HEK293T (cell line): ENCODE results near the gene DRD2.

Experiments
- ARNT ChIP-seq: fragments of 450-650 bp; IDR thresholded peaks from 2 replicates; pipeline ENCODE4 v1.6.1; 2017; ENCODE audit warnings: mild to moderate bottlenecking
- BHLHE40 ChIP-seq: fragments of 450-650 bp; IDR thresholded peaks from 2 replicates; pipeline ENCODE4 v1.6.1; 2016; ENCODE audit warnings: mild to moderate bottlenecking, moderate library complexity, borderline replicate concordance
- ELF4 ChIP-seq: fragments of 450-650 bp; IDR thresholded peaks from 2 replicates; pipeline ENCODE4 v1.6.1; 2017; ENCODE audit warnings: antibody characterized with exemption
- FOXA1 ChIP-seq: fragments of 450-650 bp; IDR thresholded peaks from 2 replicates; pipeline ENCODE4 v1.6.1; 2016; ENCODE audit warnings: mild to moderate bottlenecking
- FOXK2 ChIP-seq: fragments of 450-650 bp; IDR thresholded peaks from 2 replicates; pipeline ENCODE4 v1.6.1; 2016; ENCODE audit warnings: mild to moderate bottlenecking
- FOXM1 ChIP-seq: fragments of 450-650 bp; IDR thresholded peaks from 2 replicates; pipeline ENCODE4 v1.6.1; 2017; ENCODE audit warnings: mild to moderate bottlenecking, borderline replicate concordance
- NFRKB ChIP-seq: fragments of 450-650 bp; IDR thresholded peaks from 2 replicates; pipeline ENCODE4 v1.6.1; 2016; ENCODE audit warnings: mild to moderate bottlenecking, moderate library complexity
- SP1 ChIP-seq: fragments of 450-650 bp; IDR thresholded peaks from 2 replicates; pipeline ENCODE4 v1.6.1; 2017
- SUZ12 ChIP-seq: fragments of 450-650 bp; IDR thresholded peaks from 2 replicates; pipeline ENCODE4 v1.6.1; 2016; ENCODE audit warnings: mild to moderate bottlenecking
- TARDBP ChIP-seq: fragments of 450-650 bp; IDR thresholded peaks from 2 replicates; pipeline ENCODE4 v1.6.1; 2016
- ZNF384 ChIP-seq: fragments of 450-650 bp; IDR thresholded peaks from 2 replicates; pipeline ENCODE4 v1.6.1; 2016

DNA sequence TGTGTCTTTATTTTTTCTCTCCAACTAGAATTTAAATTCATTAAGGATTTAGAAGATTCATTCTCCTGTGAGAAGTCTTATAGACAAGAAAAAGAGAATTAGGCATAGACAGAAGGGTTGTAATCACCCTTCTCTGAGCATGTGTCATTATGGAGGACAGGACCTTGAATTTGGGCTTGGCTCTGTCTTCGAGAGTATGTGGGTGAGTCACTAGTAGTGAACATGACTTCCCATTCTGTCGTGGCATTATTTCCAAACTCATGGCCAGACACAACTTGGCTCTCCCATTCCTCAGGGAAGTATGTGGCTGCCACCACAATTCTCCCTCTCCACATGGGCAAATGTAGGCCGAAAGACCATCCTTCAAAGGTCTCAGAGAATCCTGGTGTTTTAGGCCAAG is 101.9 kb downstream of the DRD2 start:
- TF ChIP-seq SP1 (no peak), BHLHE40 (no peak), TARDBP (no peak), ZNF384 (no peak), FOXA1 (no peak), FOXM1 (no peak), FOXK2 (no peak), ARNT (no peak), SUZ12 (no peak), ELF4 (no peak), NFRKB (no peak)
